ENCODE results near the gene LYRM4.

The LYRM4 gene

GRCh38 chr6:5090603-5091002, 170.1 kb downstream of the LYRM4 start:
- in situ Hi-C loops (cut with HindIII; ENCODE audit: low sequenced_read_pairs), result no loop called here
- TF ChIP-seq CTCF (IDR thresholded peaks at IDR 0.05; ENCODE audit: low read depth, low read length, missing control alignments), result no peak
- no peak for DNase-seq (ENCODE audit: low read depth)
- no peak overlapping the region for H3K4me3 ChIP-seq (ENCODE audit: low read depth, low read length)

GRCh38 chr6:5089481-5090438, 171.0 kb downstream of the LYRM4 start:
- TF ChIP-seq CTCF (IDR thresholded peaks at IDR 0.05; ENCODE audit: low read depth, low read length, missing control alignments), result no peak
- no peak overlapping the region for H3K4me3 ChIP-seq (ENCODE audit: low read depth, low read length)
- DNase-seq (ENCODE audit: low read depth), result no peak
- in situ Hi-C loops (cut with HindIII; ENCODE audit: low sequenced_read_pairs), result no loop called here

GRCh38 chr6:5088780-5089179, 172.0 kb downstream of the LYRM4 start:
- DNase-seq (ENCODE audit: low read depth), result no peak
- in situ Hi-C loops (cut with HindIII; ENCODE audit: low sequenced_read_pairs), result no loop called here
- no peak for TF ChIP-seq CTCF (IDR thresholded peaks at IDR 0.05; ENCODE audit: low read depth, low read length, missing control alignments)
- H3K4me3 ChIP-seq (ENCODE audit: low read depth, low read length), result no peak overlapping the region

- no peak for TF ChIP-seq CTCF (IDR thresholded peaks at IDR 0.05; ENCODE audit: low read depth, low read length, missing control alignments)
- H3K4me3 ChIP-seq (ENCODE audit: low read depth, low read length), result no peak overlapping the region
- in situ Hi-C loops (cut with HindIII; ENCODE audit: low sequenced_read_pairs), result no loop called here
- no peak for DNase-seq (ENCODE audit: low read depth)
Measured at GRCh38 chr6:5087389-5087788, 173.4 kb downstream of the LYRM4 start.

GRCh38 chr6:5086294-5086890, 174.4 kb downstream of the LYRM4 start:
- in situ Hi-C loops (cut with HindIII; ENCODE audit: low sequenced_read_pairs), result no loop called here
- no peak for DNase-seq (ENCODE audit: low read depth)
- no peak for TF ChIP-seq CTCF (IDR thresholded peaks at IDR 0.05; ENCODE audit: low read depth, low read length, missing control alignments)
- no peak overlapping the region for H3K4me3 ChIP-seq (ENCODE audit: low read depth, low read length)

GRCh38 chr6:5085648-5086293, 175.0 kb downstream of the LYRM4 start:
- no peak for TF ChIP-seq CTCF (IDR thresholded peaks at IDR 0.05; ENCODE audit: low read depth, low read length, missing control alignments)
- in situ Hi-C loops (cut with HindIII; ENCODE audit: low sequenced_read_pairs), result no loop called here
- peak overlapping the region; percentile 47 for H3K4me3 ChIP-seq (ENCODE audit: low read depth, low read length)
- DNase-seq (ENCODE audit: low read depth), result no peak
